Erythroblast (primary cell): ENCODE data around the gene SLC45A2.

ENCODE experiments used
- GATA1 ChIP-seq: IDR thresholded peaks from 2 replicates; pipeline ENCODE4 v1.6.1; 2011; ENCODE audit warnings: low read depth, mild to moderate bottlenecking, control low read depth, low read length, moderate library complexity
- POLR2A ChIP-seq: IDR thresholded peaks from 2 replicates; pipeline ENCODE4 v1.6.1; 2011; ENCODE audit warnings: mild to moderate bottlenecking, low read length

- TF ChIP-seq POLR2A, result no peak
- no peak for TF ChIP-seq GATA1
Measured at GRCh38 chr5:34016222-34016621, 31.7 kb upstream of the SLC45A2 start.
